ENCODE results near the gene CCDC201.

The CCDC201 gene

DNA sequence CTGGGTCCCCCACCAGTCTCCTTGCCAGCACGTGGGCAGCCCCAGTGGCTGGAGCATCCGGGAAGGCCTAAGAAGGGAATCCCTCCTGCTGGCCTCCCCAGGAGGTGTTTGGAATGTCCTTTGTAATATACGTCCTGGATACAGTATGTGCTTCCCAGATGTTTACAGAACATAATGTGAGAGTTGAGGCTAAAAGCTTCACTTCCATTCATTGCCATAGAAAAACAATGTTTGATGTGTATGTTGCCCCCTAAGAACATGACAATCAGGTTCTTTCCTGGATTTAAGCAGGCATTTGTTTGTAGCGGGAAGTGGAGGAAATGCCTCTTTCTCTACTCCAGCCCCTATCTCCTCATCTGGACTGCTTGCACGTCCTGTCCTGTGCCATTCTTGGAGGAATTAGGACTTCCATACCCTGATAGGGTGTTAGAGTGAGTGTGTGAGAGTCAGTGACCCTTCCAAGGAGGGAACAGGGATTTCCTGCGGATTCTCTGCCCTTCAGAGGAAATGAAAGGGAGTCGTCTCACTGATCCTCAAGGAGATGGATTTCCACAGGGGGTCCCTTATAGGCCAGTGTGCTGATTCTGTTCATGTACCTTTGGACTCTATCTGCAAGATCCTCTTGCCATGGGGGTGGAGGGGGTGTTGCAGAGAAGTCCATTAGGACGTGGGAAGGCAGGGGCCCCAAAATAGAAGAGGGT lies 16.6 kb upstream of the CCDC201 start:
- H3K4me3 ChIP-seq (replicated peaks; ENCODE audit: low read depth, low read length): no peak overlapping the region
- DNase-seq (ENCODE audit: low read depth): no peak
- TF ChIP-seq, protein P1, sequence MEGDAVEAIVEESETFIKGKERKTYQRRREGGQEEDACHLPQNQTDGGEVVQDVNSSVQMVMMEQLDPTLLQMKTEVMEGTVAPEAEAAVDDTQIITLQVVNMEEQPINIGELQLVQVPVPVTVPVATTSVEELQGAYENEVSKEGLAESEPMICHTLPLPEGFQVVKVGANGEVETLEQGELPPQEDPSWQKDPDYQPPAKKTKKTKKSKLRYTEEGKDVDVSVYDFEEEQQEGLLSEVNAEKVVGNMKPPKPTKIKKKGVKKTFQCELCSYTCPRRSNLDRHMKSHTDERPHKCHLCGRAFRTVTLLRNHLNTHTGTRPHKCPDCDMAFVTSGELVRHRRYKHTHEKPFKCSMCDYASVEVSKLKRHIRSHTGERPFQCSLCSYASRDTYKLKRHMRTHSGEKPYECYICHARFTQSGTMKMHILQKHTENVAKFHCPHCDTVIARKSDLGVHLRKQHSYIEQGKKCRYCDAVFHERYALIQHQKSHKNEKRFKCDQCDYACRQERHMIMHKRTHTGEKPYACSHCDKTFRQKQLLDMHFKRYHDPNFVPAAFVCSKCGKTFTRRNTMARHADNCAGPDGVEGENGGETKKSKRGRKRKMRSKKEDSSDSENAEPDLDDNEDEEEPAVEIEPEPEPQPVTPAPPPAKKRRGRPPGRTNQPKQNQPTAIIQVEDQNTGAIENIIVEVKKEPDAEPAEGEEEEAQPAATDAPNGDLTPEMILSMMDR (IDR thresholded peaks at IDR 0.05; ENCODE audit: low read length, missing control alignments): no peak

- TF ChIP-seq, protein P1 (IDR thresholded peaks at IDR 0.05; ENCODE audit: low read length, missing control alignments): no peak
- H3K4me3 ChIP-seq (replicated peaks; ENCODE audit: low read depth, low read length): no peak overlapping the region
- DNase-seq (ENCODE audit: low read depth): no peak
These were observed 16.1 kb upstream of the CCDC201 start for GRCh38 chr7:45888993-45889366.

DNA sequence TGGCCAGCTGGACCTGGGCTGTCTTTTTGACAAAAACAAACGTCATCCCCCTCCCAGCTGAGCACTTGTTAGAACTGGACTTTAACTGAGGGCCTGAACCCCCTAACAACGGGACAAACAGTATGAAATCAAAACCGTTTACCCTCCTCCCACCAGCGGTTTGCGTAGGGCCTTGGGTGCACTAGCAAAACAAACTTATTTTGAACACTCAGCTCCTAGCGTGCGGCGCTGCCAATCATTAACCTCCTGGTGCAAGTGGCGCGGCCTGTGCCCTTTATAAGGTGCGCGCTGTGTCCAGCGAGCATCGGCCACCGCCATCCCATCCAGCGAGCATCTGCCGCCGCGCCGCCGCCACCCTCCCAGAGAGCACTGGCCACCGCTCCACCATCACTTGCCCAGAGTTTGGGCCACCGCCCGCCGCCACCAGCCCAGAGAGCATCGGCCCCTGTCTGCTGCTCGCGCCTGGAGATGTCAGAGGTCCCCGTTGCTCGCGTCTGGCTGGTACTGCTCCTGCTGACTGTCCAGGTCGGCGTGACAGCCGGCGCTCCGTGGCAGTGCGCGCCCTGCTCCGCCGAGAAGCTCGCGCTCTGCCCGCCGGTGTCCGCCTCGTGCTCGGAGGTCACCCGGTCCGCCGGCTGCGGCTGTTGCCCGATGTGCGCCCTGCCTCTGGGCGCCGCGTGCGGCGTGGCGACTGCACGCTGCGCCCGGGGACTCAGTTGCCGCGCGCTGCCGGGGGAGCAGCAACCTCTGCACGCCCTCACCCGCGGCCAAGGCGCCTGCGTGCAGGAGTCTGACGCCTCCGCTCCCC lies 15.5 kb upstream of the CCDC201 start, which contains the start of gene IGFBP1:
Gene IGFBP1, plus strand, starts transcription at position 304 of the 808 bp plus-strand sequence. Its CDS starts 165 bp downstream, at position 469.
- peak within 1 kb of the TSS; percentile 39 for H3K4me3 ChIP-seq (replicated peaks; ENCODE audit: low read depth, low read length)
- DNase-seq (ENCODE audit: low read depth): peak; percentile 27
- TF ChIP-seq, protein P1 (IDR thresholded peaks at IDR 0.05; ENCODE audit: low read length, missing control alignments): no peak

DNA sequence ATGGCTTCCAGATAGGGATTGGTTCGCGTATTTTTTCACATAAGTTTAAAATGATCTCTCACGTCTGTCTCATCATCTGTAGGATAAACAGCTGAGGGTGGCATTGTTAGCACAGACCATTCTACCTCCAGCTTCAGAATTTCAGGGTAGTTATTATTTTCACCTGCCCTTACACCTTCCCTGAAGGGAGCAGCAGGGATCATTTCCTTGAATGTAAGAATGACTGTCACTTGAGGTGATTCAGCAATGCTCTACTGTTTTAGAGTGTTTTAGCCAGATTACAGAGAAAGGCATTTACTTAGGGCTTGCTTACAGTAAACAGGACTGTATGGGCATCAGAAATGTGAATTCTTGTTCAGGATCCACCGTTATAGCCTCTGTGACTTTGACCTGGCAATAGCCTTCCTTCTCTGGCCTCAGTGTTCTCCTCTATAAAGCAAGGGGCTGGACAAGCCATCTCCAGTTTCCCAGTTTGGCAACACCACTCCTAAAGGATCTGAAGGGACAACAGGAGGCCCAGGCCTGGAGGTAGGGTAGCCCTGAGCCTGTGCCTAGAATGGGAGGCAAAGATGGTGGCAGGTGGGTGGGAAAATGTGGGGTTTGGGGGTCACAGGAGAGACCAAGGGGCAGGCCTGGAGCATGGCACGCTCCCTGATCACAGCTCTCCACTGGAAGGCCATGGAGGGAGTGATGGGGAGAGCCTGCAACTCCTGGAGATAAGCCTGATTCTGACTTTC lies 14.2 kb upstream of the CCDC201 start:
- TF ChIP-seq, protein P1 (IDR thresholded peaks at IDR 0.05; ENCODE audit: low read length, missing control alignments): no peak
- no peak for DNase-seq (ENCODE audit: low read depth)
- no peak overlapping the region for H3K4me3 ChIP-seq (replicated peaks; ENCODE audit: low read depth, low read length)

GRCh38 chr7:45885264-45885882 lies 12.5 kb upstream of the CCDC201 start:
- no peak overlapping the region for H3K4me3 ChIP-seq (replicated peaks; ENCODE audit: low read depth, low read length)
- TF ChIP-seq, protein P1 (IDR thresholded peaks at IDR 0.05; ENCODE audit: low read length, missing control alignments): no peak
- DNase-seq (ENCODE audit: low read depth): no peak

GRCh38 chr7:45884136-45884535 lies 11.3 kb upstream of the CCDC201 start:
- DNase-seq (ENCODE audit: low read depth): no peak
- no peak overlapping the region for H3K4me3 ChIP-seq (replicated peaks; ENCODE audit: low read depth, low read length)
- TF ChIP-seq, protein P1 (IDR thresholded peaks at IDR 0.05; ENCODE audit: low read length, missing control alignments): no peak

All from fibroblast of pulmonary artery (primary cell).